Body of pancreas (tissue), 4 donors: Measurements from ENCODE around the gene NR2F6.

Source experiments
- POLR2A ChIP-seq, 3 donors: fragments of 450-650 bp; IDR thresholded peaks; one replicate each; pipeline ENCODE4 v1.6.1; 2016; ENCODE audit warnings: antibody characterized with exemption in 3 of 3, mild to moderate bottlenecking in 2 of 3
- TF ChIP-seq, protein P1 (sequence below), 7 experiments: fragments of 450-650 bp in 4 of 7; fragments of 200-600 bp in 3 of 7; sonication (generic) in 3 of 7; IDR thresholded peaks; one replicate each; pipeline ENCODE4 v1.5.1; 2016 to 2019; ENCODE audit warnings: antibody characterized with exemption in 7 of 7

DNA sequence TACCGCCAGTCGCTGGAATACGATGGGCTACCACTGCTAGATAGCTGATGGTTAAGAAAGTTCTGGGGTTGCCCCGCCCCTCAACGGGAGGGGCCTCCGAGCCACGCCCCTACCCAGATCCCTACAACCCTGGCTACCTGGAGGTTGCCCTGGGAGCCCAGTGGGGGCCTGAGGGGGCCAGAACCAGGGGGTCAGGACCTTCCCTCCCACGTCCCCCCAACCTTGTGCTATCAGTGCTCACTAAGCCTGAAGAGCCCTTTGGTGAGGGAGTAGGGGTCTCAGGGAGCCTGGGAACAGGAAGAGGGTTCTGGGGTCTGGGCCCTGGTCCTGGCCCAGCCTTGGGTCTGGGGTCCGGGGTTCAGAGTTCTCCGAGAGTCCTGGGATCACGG is 10.8 kb downstream of the NR2F6 start:
- TF ChIP-seq, protein P1, sequence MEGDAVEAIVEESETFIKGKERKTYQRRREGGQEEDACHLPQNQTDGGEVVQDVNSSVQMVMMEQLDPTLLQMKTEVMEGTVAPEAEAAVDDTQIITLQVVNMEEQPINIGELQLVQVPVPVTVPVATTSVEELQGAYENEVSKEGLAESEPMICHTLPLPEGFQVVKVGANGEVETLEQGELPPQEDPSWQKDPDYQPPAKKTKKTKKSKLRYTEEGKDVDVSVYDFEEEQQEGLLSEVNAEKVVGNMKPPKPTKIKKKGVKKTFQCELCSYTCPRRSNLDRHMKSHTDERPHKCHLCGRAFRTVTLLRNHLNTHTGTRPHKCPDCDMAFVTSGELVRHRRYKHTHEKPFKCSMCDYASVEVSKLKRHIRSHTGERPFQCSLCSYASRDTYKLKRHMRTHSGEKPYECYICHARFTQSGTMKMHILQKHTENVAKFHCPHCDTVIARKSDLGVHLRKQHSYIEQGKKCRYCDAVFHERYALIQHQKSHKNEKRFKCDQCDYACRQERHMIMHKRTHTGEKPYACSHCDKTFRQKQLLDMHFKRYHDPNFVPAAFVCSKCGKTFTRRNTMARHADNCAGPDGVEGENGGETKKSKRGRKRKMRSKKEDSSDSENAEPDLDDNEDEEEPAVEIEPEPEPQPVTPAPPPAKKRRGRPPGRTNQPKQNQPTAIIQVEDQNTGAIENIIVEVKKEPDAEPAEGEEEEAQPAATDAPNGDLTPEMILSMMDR (IDR thresholded peaks at IDR 0.05) = no peak
- TF ChIP-seq POLR2A (IDR thresholded peaks at IDR 0.05) = no peak
